GM23338 (cell line): ENCODE results near the gene APOL4.
"Not testable (repeated sequence)": the region's sequence is repeated elsewhere in the genome, so short reads cannot be mapped to it uniquely, and the experiment has no call there.

Experiments
- CREB1 ChIP-seq: fragments of 250-450 bp; sonication (Bioruptor Pico); IDR thresholded peaks from 2 replicates; pipeline ENCODE4 v1.5.0; 2020; ENCODE audit warnings: low read depth, mild to moderate bottlenecking, moderate library complexity
- EZH2 ChIP-seq: fragments of 200-600 bp; sonication (generic); IDR thresholded peaks from one replicate; pipeline ENCODE4 v1.8.0; 2017; ENCODE audit warnings: antibody characterized with exemption, mild to moderate bottlenecking, low read depth; ENCODE audit not compliant: unreplicated experiment
- EZH2phosphoT487 ChIP-seq: fragments of 200-600 bp; sonication (generic); IDR thresholded peaks from one replicate; pipeline ENCODE4 v1.8.1; 2018; ENCODE audit warnings: antibody characterized with exemption; ENCODE audit not compliant: unreplicated experiment
- JUNB ChIP-seq: IDR thresholded peaks from one replicate; pipeline ENCODE4 v1.6.1; 2016; ENCODE audit warnings: antibody characterized with exemption; ENCODE audit not compliant: unreplicated experiment
- NANOG ChIP-seq: IDR thresholded peaks from 2 replicates; pipeline ENCODE4 v1.6.1; 2016; ENCODE audit warnings: antibody characterized with exemption, borderline replicate concordance
- POLR2AphosphoS5 ChIP-seq: IDR thresholded peaks from 2 replicates; pipeline ENCODE4 v1.6.1; 2016; ENCODE audit warnings: antibody characterized with exemption, low read depth
- STAT1 ChIP-seq: IDR thresholded peaks from one replicate; pipeline ENCODE4 v1.6.1; 2016; ENCODE audit warnings: antibody characterized with exemption; ENCODE audit not compliant: unreplicated experiment
- ZNF331 ChIP-seq: fragments of 250-450 bp; sonication (Bioruptor Pico); IDR thresholded peaks from 2 replicates; pipeline ENCODE4 v1.5.0; 2020; ENCODE audit warnings: low read depth, mild to moderate bottlenecking, moderate library complexity
- TF ChIP-seq, protein P1 (sequence below), 2 experiments: fragments of 200-600 bp in 1 of 2; sonication (generic) in 1 of 2; conservative IDR thresholded peaks; 2 replicates each; pipeline versions ENCODE4 v1.5.1 to v1.6.1; 2016 to 2017; ENCODE audit warnings: antibody characterized with exemption in 2 of 2, low read depth in 2 of 2, mild to moderate bottlenecking in 2 of 2, moderate library complexity in 1 of 2
- TF ChIP-seq, protein P2 (sequence below): IDR thresholded peaks from one replicate; pipeline ENCODE4 v1.6.1; 2018; ENCODE audit warnings: antibody characterized with exemption; ENCODE audit not compliant: unreplicated experiment
- TF ChIP-seq, protein P3 (sequence below): IDR thresholded peaks from 2 replicates; pipeline ENCODE4 v1.6.1; 2016; ENCODE audit warnings: antibody characterized with exemption

GRCh38 chr22:36202906-36203305 is 1.3 kb upstream of the APOL4 start:
- TF ChIP-seq, protein P1, sequence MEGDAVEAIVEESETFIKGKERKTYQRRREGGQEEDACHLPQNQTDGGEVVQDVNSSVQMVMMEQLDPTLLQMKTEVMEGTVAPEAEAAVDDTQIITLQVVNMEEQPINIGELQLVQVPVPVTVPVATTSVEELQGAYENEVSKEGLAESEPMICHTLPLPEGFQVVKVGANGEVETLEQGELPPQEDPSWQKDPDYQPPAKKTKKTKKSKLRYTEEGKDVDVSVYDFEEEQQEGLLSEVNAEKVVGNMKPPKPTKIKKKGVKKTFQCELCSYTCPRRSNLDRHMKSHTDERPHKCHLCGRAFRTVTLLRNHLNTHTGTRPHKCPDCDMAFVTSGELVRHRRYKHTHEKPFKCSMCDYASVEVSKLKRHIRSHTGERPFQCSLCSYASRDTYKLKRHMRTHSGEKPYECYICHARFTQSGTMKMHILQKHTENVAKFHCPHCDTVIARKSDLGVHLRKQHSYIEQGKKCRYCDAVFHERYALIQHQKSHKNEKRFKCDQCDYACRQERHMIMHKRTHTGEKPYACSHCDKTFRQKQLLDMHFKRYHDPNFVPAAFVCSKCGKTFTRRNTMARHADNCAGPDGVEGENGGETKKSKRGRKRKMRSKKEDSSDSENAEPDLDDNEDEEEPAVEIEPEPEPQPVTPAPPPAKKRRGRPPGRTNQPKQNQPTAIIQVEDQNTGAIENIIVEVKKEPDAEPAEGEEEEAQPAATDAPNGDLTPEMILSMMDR (conservative IDR thresholded peaks at IDR 0.05; ENCODE audit: low read depth in 2 of 2): not testable (repeated sequence)
- not testable (repeated sequence) for TF ChIP-seq EZH2; POLR2AphosphoS5; EZH2phosphoT487; ZNF331 (CRISPR knock-in tag); CREB1; JUNB; NANOG; STAT1
- TF ChIP-seq, protein P2, sequence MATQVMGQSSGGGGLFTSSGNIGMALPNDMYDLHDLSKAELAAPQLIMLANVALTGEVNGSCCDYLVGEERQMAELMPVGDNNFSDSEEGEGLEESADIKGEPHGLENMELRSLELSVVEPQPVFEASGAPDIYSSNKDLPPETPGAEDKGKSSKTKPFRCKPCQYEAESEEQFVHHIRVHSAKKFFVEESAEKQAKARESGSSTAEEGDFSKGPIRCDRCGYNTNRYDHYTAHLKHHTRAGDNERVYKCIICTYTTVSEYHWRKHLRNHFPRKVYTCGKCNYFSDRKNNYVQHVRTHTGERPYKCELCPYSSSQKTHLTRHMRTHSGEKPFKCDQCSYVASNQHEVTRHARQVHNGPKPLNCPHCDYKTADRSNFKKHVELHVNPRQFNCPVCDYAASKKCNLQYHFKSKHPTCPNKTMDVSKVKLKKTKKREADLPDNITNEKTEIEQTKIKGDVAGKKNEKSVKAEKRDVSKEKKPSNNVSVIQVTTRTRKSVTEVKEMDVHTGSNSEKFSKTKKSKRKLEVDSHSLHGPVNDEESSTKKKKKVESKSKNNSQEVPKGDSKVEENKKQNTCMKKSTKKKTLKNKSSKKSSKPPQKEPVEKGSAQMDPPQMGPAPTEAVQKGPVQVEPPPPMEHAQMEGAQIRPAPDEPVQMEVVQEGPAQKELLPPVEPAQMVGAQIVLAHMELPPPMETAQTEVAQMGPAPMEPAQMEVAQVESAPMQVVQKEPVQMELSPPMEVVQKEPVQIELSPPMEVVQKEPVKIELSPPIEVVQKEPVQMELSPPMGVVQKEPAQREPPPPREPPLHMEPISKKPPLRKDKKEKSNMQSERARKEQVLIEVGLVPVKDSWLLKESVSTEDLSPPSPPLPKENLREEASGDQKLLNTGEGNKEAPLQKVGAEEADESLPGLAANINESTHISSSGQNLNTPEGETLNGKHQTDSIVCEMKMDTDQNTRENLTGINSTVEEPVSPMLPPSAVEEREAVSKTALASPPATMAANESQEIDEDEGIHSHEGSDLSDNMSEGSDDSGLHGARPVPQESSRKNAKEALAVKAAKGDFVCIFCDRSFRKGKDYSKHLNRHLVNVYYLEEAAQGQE: not testable (repeated sequence)
- TF ChIP-seq, protein P3, sequence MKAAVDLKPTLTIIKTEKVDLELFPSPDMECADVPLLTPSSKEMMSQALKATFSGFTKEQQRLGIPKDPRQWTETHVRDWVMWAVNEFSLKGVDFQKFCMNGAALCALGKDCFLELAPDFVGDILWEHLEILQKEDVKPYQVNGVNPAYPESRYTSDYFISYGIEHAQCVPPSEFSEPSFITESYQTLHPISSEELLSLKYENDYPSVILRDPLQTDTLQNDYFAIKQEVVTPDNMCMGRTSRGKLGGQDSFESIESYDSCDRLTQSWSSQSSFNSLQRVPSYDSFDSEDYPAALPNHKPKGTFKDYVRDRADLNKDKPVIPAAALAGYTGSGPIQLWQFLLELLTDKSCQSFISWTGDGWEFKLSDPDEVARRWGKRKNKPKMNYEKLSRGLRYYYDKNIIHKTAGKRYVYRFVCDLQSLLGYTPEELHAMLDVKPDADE: not testable (repeated sequence)
